ENCODE data around the gene ITPRIPL2.

The ITPRIPL2 gene

DNA sequence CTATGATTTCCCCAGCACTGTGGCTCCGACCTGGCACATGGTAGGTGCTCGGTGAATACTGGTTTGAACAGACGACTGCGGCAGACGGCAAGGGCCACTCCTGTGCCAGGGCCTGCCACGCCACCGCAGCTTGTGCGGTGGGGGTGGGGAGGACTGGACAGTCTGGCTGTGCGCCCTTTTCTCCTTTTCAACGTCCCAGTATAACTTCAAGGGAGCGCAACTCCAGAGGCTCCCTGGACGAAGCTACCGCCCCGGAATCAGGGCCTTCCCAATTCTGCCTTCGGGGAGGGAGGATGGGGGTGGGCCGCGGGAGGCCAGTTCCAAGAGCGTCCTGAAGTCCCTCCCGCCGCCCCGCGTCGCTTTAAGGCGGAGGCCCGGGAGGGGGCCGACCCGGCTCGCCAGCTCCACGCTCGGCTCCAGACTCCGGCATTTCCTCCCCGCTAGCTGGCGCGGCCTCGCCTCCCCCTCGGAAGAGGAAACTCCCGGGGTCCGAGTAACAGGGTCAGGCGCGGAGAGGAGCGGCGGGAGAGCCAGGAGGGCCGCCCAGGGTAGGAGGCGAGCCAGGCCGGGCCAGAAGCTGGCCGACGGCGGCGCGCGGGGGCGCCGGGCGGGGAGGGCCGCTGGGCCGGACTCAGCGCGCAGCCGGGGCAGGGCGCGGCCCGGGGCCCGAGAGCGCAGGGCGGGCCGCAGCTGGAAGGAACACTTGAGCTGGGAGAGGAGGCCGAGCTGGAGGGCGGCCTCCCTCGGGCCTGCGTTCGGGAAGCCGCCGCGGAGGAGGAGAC, at the start of gene ITPRIPL2:
ITPRIPL2 (plus strand) TSS at position 388 of the 782 bp plus-strand sequence. CDS start 498 bp downstream, outside the sequence.
- H3K27me3 ChIP-seq (ENCODE audit: control insufficient read depth, insufficient read depth, low read length): peaks cover 28% of the 10 kb centered on the region
- H3K4me3 ChIP-seq (ENCODE audit: low read depth, low read length): peak within 1 kb of the TSS; percentile 65
- H3K36me3 ChIP-seq (ENCODE audit: control insufficient read depth, insufficient read depth, low read length): no peaks in the 10 kb centered on the region
- no peaks in the 10 kb centered on the region for H3K9me3 ChIP-seq (ENCODE audit: control insufficient read depth, insufficient read depth, low read depth, low read length)
- H3K9ac ChIP-seq (ENCODE audit: low read length): peak within 1 kb of the TSS; percentile 82
- peak within 1 kb of the TSS; percentile 23; the same call in 1 of the 2 replicates for H3K27ac ChIP-seq (ENCODE audit: low read depth, low read length)
- H3K4me1 ChIP-seq (ENCODE audit: control insufficient read depth, insufficient read depth, low read length): peaks cover 33% of the 10 kb centered on the region

DNA sequence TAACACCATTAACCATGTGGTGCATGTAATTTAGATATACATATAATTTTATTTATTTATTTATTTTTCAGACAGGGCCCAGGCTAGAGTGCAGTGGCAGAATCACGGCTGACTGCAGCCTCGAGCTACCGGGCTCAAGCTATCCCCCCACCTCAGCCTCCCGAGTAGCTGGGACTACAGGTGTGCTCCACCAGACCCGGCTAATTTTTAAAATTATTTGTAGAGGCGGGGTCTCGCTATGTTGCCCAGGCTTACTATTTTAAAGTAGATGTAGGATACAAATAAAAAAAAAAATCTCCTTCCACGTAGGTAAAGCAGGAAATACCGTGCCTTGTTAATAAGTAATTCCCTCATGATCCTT, 46.8 kb upstream of the ITPRIPL2 start:
- Histone ChIP-seq H3K9me3 (ENCODE audit: control insufficient read depth, insufficient read depth, low read depth, low read length) (no peaks in the 10 kb centered on the region), H3K4me3 (ENCODE audit: low read depth, low read length) (peak overlapping the region; percentile 99; the same call in 1 of the 2 replicates), H3K36me3 (ENCODE audit: control insufficient read depth, insufficient read depth, low read length) (0 out of 2 replicates have a peak, but pooled peaks cover under 1% of the 10 kb centered on the region), H3K9ac (ENCODE audit: low read length) (no peak overlapping the region), H3K27ac (ENCODE audit: low read depth, low read length) (peak overlapping the region; percentile 100; the same call in 1 of the 2 replicates), H3K27me3 (ENCODE audit: control insufficient read depth, insufficient read depth, low read length) (no peaks in the 10 kb centered on the region), H3K4me1 (ENCODE audit: control insufficient read depth, insufficient read depth, low read length) (no peaks in the 10 kb centered on the region)

DNA sequence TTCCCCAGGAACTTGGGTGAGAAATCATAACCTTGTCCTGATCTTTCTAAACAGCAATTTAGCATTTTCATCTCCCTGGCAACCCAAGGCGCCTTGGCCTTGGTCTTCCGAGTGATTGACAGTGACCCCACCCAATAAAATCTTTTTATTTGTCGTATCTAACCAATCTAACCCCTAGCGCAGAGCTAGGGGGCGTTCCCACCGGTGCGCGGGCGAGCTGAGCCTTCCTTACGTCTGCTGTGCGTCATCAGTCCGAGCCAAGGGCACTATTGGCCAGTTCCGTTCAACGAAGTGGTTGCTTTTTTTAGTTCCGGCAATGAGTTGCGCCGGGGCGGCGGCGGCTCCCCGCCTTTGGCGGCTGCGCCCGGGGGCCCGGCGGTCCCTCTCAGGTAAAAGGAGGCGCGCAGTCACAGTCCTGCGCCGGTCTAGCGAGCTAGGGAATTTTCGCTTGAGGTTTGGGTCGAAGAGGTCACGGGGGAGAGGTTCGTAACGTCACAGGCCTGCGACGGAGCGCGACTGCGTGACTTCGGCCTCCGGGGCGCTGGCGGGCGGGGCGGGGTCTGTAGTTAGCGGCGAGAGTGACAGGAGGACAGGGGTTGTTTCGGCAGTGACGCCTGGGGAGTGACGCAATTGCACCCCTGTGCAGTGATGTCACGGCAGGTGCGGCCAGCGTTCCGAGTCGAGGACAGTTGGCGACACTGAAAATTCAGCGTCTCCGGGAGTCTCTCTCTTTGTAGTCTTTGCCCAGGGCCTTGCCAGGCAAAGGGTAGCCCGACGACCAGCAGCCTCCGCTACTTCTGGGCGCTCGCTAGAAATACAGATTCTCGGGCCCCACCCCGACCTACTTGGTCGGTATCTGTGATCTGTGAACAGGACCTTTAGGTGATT, 46.2 kb upstream of the ITPRIPL2 start, which contains the start of gene COQ7:
COQ7 (plus strand) TSS at position 266 of the 888 bp plus-strand sequence; CDS start at position 317, 51 bp downstream.
- Histone ChIP-seq H3K27ac (ENCODE audit: low read depth, low read length) (peak within 1 kb of the TSS; percentile 100), H3K9me3 (ENCODE audit: control insufficient read depth, insufficient read depth, low read depth, low read length) (no peaks in the 10 kb centered on the region), H3K4me1 (ENCODE audit: control insufficient read depth, insufficient read depth, low read length) (no peaks in the 10 kb centered on the region), H3K4me3 (ENCODE audit: low read depth, low read length) (peak within 1 kb of the TSS; percentile 99), H3K9ac (ENCODE audit: low read length) (peak within 1 kb of the TSS; percentile 96), H3K36me3 (ENCODE audit: control insufficient read depth, insufficient read depth, low read length) (peaks cover 3% of the 10 kb centered on the region; the same call in 1 of the 2 replicates), H3K27me3 (ENCODE audit: control insufficient read depth, insufficient read depth, low read length) (no peaks in the 10 kb centered on the region)

DNA sequence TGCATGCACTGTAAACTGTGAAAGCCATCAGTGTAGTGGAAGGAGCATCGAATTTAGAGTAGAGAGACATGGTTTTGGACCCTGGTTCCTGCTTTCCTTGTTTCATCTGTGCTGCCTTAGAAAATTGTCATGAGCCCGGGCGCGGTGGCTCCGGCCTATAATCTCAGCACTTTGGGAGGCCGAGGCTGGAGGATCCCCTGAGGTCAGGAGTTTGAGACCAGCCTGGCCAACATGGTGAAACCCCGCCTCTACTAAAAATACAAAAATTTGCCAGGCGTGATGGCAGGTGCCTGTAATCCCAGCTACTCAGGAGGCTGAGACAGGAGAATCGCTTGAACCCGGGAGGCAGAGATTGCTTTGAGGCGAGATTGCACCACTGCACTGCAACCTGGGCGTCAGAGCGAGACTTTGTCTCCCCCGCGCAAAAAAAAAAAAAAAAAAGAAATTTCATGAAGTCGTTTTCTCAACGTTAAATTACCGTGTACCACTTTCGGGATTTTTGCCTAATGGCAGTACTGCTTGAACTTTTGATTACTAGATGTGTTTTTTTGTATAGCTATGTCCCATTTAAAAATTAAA, 45.4 kb upstream of the ITPRIPL2 start:
- no peaks in the 10 kb centered on the region for H3K9me3 ChIP-seq (ENCODE audit: control insufficient read depth, insufficient read depth, low read depth, low read length)
- no peaks in the 10 kb centered on the region for H3K27me3 ChIP-seq (ENCODE audit: control insufficient read depth, insufficient read depth, low read length)
- H3K4me1 ChIP-seq (ENCODE audit: control insufficient read depth, insufficient read depth, low read length): no peaks in the 10 kb centered on the region
- peak overlapping the region; percentile 100; the same call in 1 of the 2 replicates for H3K27ac ChIP-seq (ENCODE audit: low read depth, low read length)
- H3K9ac ChIP-seq (ENCODE audit: low read length): peak overlapping the region; percentile 96
- peak overlapping the region; percentile 99 for H3K4me3 ChIP-seq (ENCODE audit: low read depth, low read length)
- H3K36me3 ChIP-seq (ENCODE audit: control insufficient read depth, insufficient read depth, low read length): peaks cover 6% of the 10 kb centered on the region

DNA sequence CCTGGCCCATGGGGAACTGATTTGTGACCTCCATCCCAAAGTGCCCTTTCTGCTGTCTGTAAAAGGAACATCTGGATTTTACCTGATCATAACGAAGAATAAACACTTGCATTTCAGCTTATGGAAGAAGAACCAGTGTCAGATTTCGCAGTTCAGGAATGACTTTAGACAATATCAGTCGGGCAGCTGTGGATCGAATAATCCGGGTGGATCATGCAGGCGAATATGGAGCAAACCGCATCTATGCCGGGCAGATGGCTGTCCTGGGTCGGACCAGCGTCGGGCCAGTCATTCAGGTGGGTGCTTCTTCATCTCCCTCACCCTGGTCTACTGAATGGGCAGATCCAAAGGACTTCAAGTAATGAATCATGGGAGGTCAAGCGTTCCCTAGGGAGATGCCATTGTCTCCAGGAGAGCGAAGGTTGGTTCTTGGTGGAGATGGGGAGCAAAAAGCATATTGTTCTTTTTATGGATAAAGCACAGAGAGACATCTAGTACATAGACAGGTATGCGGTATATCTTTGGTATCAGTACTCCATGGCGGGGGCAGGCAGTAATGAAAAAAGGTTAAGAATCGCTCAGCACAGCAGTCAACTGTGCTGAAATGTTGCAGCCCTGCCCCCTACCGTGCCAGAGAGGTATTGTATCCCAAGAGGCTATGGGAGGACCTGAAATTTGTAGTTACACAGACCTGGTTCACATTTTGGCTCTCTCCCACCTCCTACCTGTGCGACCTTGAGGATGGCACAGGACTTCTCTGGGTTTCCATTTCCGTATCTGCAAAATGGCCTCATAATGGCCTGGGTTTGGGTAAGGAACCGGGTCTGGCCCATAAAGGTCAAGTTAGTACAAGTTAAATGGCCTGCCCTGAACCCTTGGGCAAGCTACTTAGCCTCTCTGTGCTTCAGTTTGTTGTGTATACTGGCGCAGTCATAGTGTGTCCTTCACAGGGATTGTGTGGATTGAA, 41.7 kb upstream of the ITPRIPL2 start:
- Histone ChIP-seq H3K36me3 (ENCODE audit: control insufficient read depth, insufficient read depth, low read length) (peaks cover 19% of the 10 kb centered on the region), H3K9me3 (ENCODE audit: control insufficient read depth, insufficient read depth, low read depth, low read length) (no peaks in the 10 kb centered on the region), H3K4me3 (ENCODE audit: low read depth, low read length) (no peak overlapping the region), H3K27ac (ENCODE audit: low read depth, low read length) (no peak overlapping the region), H3K27me3 (ENCODE audit: control insufficient read depth, insufficient read depth, low read length) (no peaks in the 10 kb centered on the region), H3K4me1 (ENCODE audit: control insufficient read depth, insufficient read depth, low read length) (no peaks in the 10 kb centered on the region), H3K9ac (ENCODE audit: low read length) (no peak overlapping the region)

DNA sequence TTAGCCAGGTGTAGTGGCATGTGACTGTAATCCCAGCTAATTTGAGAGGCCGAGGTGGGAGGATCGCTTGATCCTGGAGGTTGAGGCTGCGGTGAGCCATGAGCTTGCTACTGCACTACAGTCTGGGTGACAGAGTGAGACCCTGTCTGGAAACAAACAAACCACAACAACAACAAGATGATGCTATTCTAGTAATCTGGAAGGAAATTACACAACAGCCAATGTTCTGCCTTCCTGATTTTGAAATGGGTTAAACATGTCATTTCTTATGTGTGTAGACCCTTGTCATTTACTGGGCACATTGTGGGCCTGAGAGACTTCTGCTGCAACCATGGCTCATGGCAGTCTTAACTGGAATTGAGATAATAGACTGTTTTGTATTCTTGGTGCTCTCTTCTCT, 40.4 kb upstream of the ITPRIPL2 start:
- Histone ChIP-seq H3K27me3 (ENCODE audit: control insufficient read depth, insufficient read depth, low read length) (no peaks in the 10 kb centered on the region), H3K9me3 (ENCODE audit: control insufficient read depth, insufficient read depth, low read depth, low read length) (no peaks in the 10 kb centered on the region), H3K9ac (ENCODE audit: low read length) (no peak overlapping the region), H3K36me3 (ENCODE audit: control insufficient read depth, insufficient read depth, low read length) (peaks cover 27% of the 10 kb centered on the region), H3K4me1 (ENCODE audit: control insufficient read depth, insufficient read depth, low read length) (no peaks in the 10 kb centered on the region), H3K27ac (ENCODE audit: low read depth, low read length) (no peak overlapping the region), H3K4me3 (ENCODE audit: low read depth, low read length) (no peak overlapping the region)

DNA sequence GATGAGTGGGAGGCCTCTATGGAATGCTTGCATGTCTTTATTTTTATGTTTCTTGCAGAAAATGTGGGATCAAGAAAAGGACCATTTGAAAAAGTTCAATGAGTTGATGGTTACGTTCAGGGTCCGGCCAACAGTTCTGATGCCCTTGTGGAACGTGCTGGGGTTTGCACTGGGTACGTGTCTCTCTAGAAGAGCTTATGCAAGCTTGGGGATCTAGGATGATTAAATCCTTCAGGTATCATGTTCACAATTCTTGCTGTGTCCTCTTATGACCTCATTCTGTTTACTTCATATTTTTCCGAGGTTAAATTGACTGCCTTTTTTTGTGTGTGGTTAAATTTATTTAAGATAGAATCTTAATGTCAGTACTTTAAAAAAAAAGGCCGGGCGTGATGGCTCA, 39.9 kb upstream of the ITPRIPL2 start:
- Histone ChIP-seq H3K27ac (ENCODE audit: low read depth, low read length) (no peak overlapping the region), H3K4me1 (ENCODE audit: control insufficient read depth, insufficient read depth, low read length) (no peaks in the 10 kb centered on the region), H3K4me3 (ENCODE audit: low read depth, low read length) (no peak overlapping the region), H3K9ac (ENCODE audit: low read length) (no peak overlapping the region), H3K36me3 (ENCODE audit: control insufficient read depth, insufficient read depth, low read length) (peaks cover 32% of the 10 kb centered on the region), H3K9me3 (ENCODE audit: control insufficient read depth, insufficient read depth, low read depth, low read length) (no peaks in the 10 kb centered on the region), H3K27me3 (ENCODE audit: control insufficient read depth, insufficient read depth, low read length) (no peaks in the 10 kb centered on the region)

DNA sequence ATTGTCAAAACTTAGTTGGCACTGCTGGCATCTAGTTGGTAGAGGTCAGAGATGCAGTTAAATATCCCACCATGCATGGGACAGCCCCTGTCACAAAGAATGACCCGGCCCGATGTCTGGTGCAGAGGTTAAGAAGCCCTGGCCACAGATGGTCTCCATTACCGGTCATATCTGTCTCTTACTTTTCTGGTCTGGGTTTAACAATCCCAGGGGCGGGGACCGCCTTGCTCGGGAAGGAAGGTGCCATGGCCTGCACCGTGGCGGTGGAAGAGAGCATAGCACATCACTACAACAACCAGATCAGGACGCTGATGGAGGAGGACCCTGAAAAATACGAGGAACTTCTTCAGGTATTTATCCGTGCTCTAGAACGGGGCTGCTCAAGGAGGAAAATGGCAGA, 38.3 kb upstream of the ITPRIPL2 start:
- no peaks in the 10 kb centered on the region for H3K4me1 ChIP-seq (ENCODE audit: control insufficient read depth, insufficient read depth, low read length)
- no peak overlapping the region for H3K4me3 ChIP-seq (ENCODE audit: low read depth, low read length)
- no peak overlapping the region for H3K27ac ChIP-seq (ENCODE audit: low read depth, low read length)
- no peaks in the 10 kb centered on the region for H3K9me3 ChIP-seq (ENCODE audit: control insufficient read depth, insufficient read depth, low read depth, low read length)
- no peaks in the 10 kb centered on the region for H3K27me3 ChIP-seq (ENCODE audit: control insufficient read depth, insufficient read depth, low read length)
- H3K9ac ChIP-seq (ENCODE audit: low read length): no peak overlapping the region
- H3K36me3 ChIP-seq (ENCODE audit: control insufficient read depth, insufficient read depth, low read length): peaks cover 35% of the 10 kb centered on the region

DNA sequence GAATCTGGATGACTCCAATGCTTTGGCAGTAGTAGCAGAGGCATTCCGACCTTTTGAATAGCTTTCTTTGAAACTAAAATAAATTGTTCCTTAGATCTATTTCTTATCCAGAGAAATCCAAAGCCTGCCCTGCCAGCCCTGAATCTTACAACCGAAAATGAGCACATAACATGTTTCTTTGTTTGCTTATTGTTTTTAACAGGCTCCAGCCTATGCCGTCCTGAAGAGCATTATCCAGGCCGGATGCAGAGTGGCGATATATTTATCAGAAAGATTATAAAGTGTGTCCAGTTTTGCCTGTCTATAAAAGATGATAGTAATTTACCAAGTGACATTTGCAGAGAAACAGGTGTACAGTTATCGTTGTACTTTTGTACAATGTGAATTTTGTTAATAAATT, 35.9 kb upstream of the ITPRIPL2 start:
- H3K9me3 ChIP-seq (ENCODE audit: control insufficient read depth, insufficient read depth, low read depth, low read length): peaks cover 4% of the 10 kb centered on the region; the same call in 1 of the 2 replicates
- H3K36me3 ChIP-seq (ENCODE audit: control insufficient read depth, insufficient read depth, low read length): peaks cover 42% of the 10 kb centered on the region
- no peak overlapping the region for H3K4me3 ChIP-seq (ENCODE audit: low read depth, low read length)
- H3K27me3 ChIP-seq (ENCODE audit: control insufficient read depth, insufficient read depth, low read length): no peaks in the 10 kb centered on the region
- H3K9ac ChIP-seq (ENCODE audit: low read length): no peak overlapping the region
- no peaks in the 10 kb centered on the region for H3K4me1 ChIP-seq (ENCODE audit: control insufficient read depth, insufficient read depth, low read length)
- H3K27ac ChIP-seq (ENCODE audit: low read depth, low read length): no peak overlapping the region

DNA sequence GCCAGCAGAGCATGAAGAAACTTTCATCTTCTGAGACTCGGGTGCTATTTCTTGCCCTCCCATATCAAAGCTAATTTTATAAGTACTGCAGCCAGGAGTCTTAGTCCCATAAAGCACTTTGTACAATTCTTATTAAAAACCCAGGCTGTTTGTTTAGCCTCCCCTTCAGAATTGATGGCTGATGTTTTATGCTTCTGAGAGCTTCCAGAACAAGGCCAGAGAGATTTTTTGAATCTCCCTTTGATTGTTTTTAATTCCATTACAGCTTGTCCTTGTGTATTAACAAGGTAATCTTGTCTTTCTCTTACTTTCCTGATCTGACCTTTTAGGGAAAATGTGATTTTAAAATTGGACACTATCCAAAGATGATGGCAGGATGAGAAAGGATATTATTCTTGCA, 30.1 kb upstream of the ITPRIPL2 start:
- Histone ChIP-seq H3K36me3 (ENCODE audit: control insufficient read depth, insufficient read depth, low read length) (peaks cover 16% of the 10 kb centered on the region), H3K4me3 (ENCODE audit: low read depth, low read length) (no peak overlapping the region), H3K4me1 (ENCODE audit: control insufficient read depth, insufficient read depth, low read length) (0 out of 2 replicates have a peak, but pooled peaks cover 2% of the 10 kb centered on the region), H3K27me3 (ENCODE audit: control insufficient read depth, insufficient read depth, low read length) (peaks cover 12% of the 10 kb centered on the region), H3K27ac (ENCODE audit: low read depth, low read length) (no peak overlapping the region), H3K9ac (ENCODE audit: low read length) (no peak overlapping the region), H3K9me3 (ENCODE audit: control insufficient read depth, insufficient read depth, low read depth, low read length) (peaks cover 4% of the 10 kb centered on the region; the same call in 1 of the 2 replicates)
